K562 (cell line): ENCODE results near the gene EPHA2. TPM values are rescaled to one million over a fixed set of nuclear protein-coding genes. Genes with fewer than 3 reads are reported as not detected.

Experiments
- ATAC-seq: fragments of 200-7000 bp; cut with Tn5 transposase; 3 replicates; pipeline ENCODE4 v1.9.1; 2020; ENCODE audit warnings: moderate library complexity
- BruUV-seq: library from RNA; stranded (reverse); fragments of 400-500 nt; replicated peaks from 2 replicates; lab custom pipeline; 2021; lab: Mats Ljungman, UMichigan
- CTCF ChIA-PET: fragments of 300-600 bp; formaldehyde crosslinking; extraction: SDS; loops from one replicate; lab custom pipeline; 2021; ENCODE audit warnings: low intra/inter-chr PET ratio; lab: Yijun Ruan, JAX
- POLR2A ChIA-PET: fragments of 300-600, 350-650 bp; sonication (Branson Sonifier 250); formaldehyde crosslinking; extraction: SDS; loops from one replicate; lab custom pipeline; 2021; ENCODE audit warnings: antibody characterized with exemption, inconsistent platforms; lab: Yijun Ruan, JAX
- DNase-seq, 4 experiments: peaks; one replicate each; pipeline versions ENCODE4 v3.0.0 to v3.0.0-alpha.2; 2011 to 2018; ENCODE audit warnings: low spot score in 3 of 4, mixed read lengths in 3 of 4; ENCODE audit errors: extremely low read depth in 1 of 4
- FAIRE-seq: peaks from 2 replicates; lab custom pipeline; 2011; peaks lifted over from hg19 to GRCh38; lab: Jason Lieb, UNC
- H2AFZ ChIP-seq: 2 replicates; pipeline ENCODE4 v1.6.0; 2011; ENCODE audit warnings: low read depth, low read length, control low read depth, inconsistent platforms
- H3K27ac ChIP-seq: fragments of 200-600 bp; 3 replicates; pipeline ENCODE4 v1.8.0; 2011; ENCODE audit warnings: low read depth, mild to moderate bottlenecking, control low read depth, inconsistent platforms, low read length, moderate library complexity, mixed read lengths; ENCODE audit errors: extremely low read depth
- H3K27me3 ChIP-seq, 2 experiments: fragments of 300-600 bp in 1 of 2; 2 replicates in 1 of 2; 3 replicates in 1 of 2; pipeline versions ENCODE4 v1.6.0 to v1.8.0; 2011; ENCODE audit warnings: inconsistent platforms in 2 of 2, low read length in 2 of 2, mild to moderate bottlenecking in 1 of 2, mixed read lengths in 1 of 2, moderate library complexity in 1 of 2; ENCODE audit not compliant: control insufficient read depth in 2 of 2, insufficient read depth in 2 of 2
- H3K36me3 ChIP-seq: fragments of 300-600 bp; 3 replicates; pipeline ENCODE4 v1.8.0; 2011; ENCODE audit warnings: mild to moderate bottlenecking, low read length, inconsistent platforms; ENCODE audit not compliant: control insufficient read depth, insufficient read depth
- H3K4me1 ChIP-seq, 2 experiments: fragments of 200-600 bp in 1 of 2; replicated peaks in 1 of 2; 2 replicates in 1 of 2; 3 replicates in 1 of 2; pipeline versions ENCODE4 v1.5.1 to v1.8.0; 2011; ENCODE audit warnings: inconsistent platforms in 2 of 2, low read length in 2 of 2, mild to moderate bottlenecking in 1 of 2, mixed read lengths in 1 of 2, moderate library complexity in 1 of 2; ENCODE audit not compliant: control insufficient read depth in 2 of 2, insufficient read depth in 2 of 2
- H3K4me2 ChIP-seq: 2 replicates; pipeline ENCODE4 v1.6.1; 2011; ENCODE audit warnings: low read length, control low read depth, inconsistent platforms, mixed read lengths; ENCODE audit not compliant: insufficient read depth
- H3K4me3 ChIP-seq: fragments of 200-600 bp; sonication (generic), shearing (Covaris generic); 2 replicates; pipeline ENCODE4 v1.5.1; 2016; ENCODE audit warnings: control low read depth, inconsistent platforms
- H3K79me2 ChIP-seq: fragments of 200-600 bp; 3 replicates; pipeline ENCODE4 v1.8.0; 2011; ENCODE audit warnings: low read length, inconsistent platforms; ENCODE audit not compliant: control insufficient read depth, insufficient read depth
- H3K9ac ChIP-seq, 2 experiments: 2 replicates each; pipeline versions ENCODE4 v1.6.0 to v1.6.1; 2011; ENCODE audit warnings: low read depth in 2 of 2, low read length in 2 of 2, control low read depth in 1 of 2, inconsistent platforms in 1 of 2, mild to moderate bottlenecking in 1 of 2, mixed read lengths in 1 of 2; ENCODE audit not compliant: insufficient read depth in 1 of 2
- H3K9me1 ChIP-seq: one replicate; pipeline ENCODE4 v1.6.0; 2011; ENCODE audit warnings: inconsistent platforms, mild to moderate bottlenecking, low read length, moderate library complexity; ENCODE audit not compliant: control insufficient read depth, insufficient read depth
- H3K9me3 ChIP-seq: replicated peaks from 2 replicates; pipeline ENCODE4 v1.5.1; 2011; ENCODE audit warnings: low read depth, low read length, inconsistent platforms; ENCODE audit not compliant: control insufficient read depth, insufficient read depth
- H4K20me1 ChIP-seq: replicated peaks from 2 replicates; pipeline ENCODE4 v1.6.1; 2011; ENCODE audit warnings: low read length, inconsistent platforms, mixed read lengths; ENCODE audit not compliant: control insufficient read depth, insufficient read depth
- BRD9 ChIP-seq: fragments of 450-650 bp; IDR thresholded peaks from 2 replicates; pipeline ENCODE4 v1.6.1; 2018; ENCODE audit warnings: low read depth; ENCODE audit not compliant: partially characterized antibody
- DPF2 ChIP-seq: fragments of 450-650 bp; IDR thresholded peaks from 2 replicates; pipeline ENCODE4 v1.6.1; 2016
- EP300 ChIP-seq: IDR thresholded peaks from 2 replicates; pipeline ENCODE4 v1.6.1; 2012; ENCODE audit warnings: low read length, improper control_type of control experiment
- ETV1 ChIP-seq: fragments of 450-650 bp; conservative IDR thresholded peaks from 2 replicates; pipeline ENCODE4 v1.6.1; 2016; ENCODE audit warnings: missing genetic modification characterization, control low read depth, low read depth, missing compliant biosample characterization
- MLLT1 ChIP-seq, 2 experiments: fragments of 450-650 bp; IDR thresholded peaks; 2 replicates each; pipeline ENCODE4 v1.6.1; 2016
- POLR2AphosphoS5 ChIP-seq: IDR thresholded peaks from 2 replicates; pipeline ENCODE4 v1.6.1; 2011; ENCODE audit warnings: mild to moderate bottlenecking, low read depth, low read length, moderate library complexity; ENCODE audit not compliant: control insufficient read depth, insufficient read depth
- POLR2B ChIP-seq: fragments of 450-650 bp; IDR thresholded peaks from 2 replicates; pipeline ENCODE4 v1.6.1; 2018; ENCODE audit warnings: low read depth; ENCODE audit not compliant: partially characterized antibody
- RCOR1 ChIP-seq, 2 experiments: IDR thresholded peaks; 2 replicates each; pipeline ENCODE4 v1.6.1; 2012; ENCODE audit warnings: low read depth in 2 of 2, low read length in 2 of 2, borderline replicate concordance in 1 of 2, improper control_type of control experiment in 1 of 2
- SAFB ChIP-seq: fragments of 200-400 bp; formaldehyde crosslinking; IDR thresholded peaks from 2 replicates; pipeline ENCODE4 v1.6.1; 2017; ENCODE audit warnings: low read depth, low read length, borderline replicate concordance
- SUPT5H ChIP-seq: fragments of 450-650 bp; IDR thresholded peaks from 2 replicates; pipeline ENCODE4 v1.6.1; 2016
- TBP ChIP-seq: optimal IDR thresholded peaks from 2 replicates; pipeline ENCODE3; 2011; ENCODE audit warnings: low read depth, low read length, improper control_type of control experiment
- TFAP4 ChIP-seq: sonication (generic); formaldehyde crosslinking; IDR thresholded peaks from 2 replicates; pipeline ENCODE4 v1.8.0; 2022; ENCODE audit warnings: missing genetic modification reagents, mild to moderate bottlenecking, moderate library complexity, borderline replicate concordance
- VEZF1 ChIP-seq: fragments of 200-800 bp; sonication (Bioruptor generic); IDR thresholded peaks from 2 replicates; pipeline ENCODE4 v1.6.1; 2017; ENCODE audit warnings: missing genetic modification characterization, missing compliant biosample characterization
- ZNF175 ChIP-seq: fragments of 200-800 bp; sonication (Bioruptor generic); IDR thresholded peaks from 2 replicates; pipeline ENCODE4 v1.6.1; 2016; ENCODE audit warnings: low read depth, mild to moderate bottlenecking, missing genetic modification characterization, missing compliant biosample characterization
- ZNF445 ChIP-seq: fragments of 250-450 bp; sonication (Bioruptor Pico); IDR thresholded peaks from 2 replicates; pipeline ENCODE4 v1.4.0; 2020; ENCODE audit warnings: low read depth, mild to moderate bottlenecking, moderate library complexity
- ZNF785 ChIP-seq: fragments of 250-450 bp; sonication (Bioruptor Pico); IDR thresholded peaks from 2 replicates; pipeline ENCODE4 v1.4.0; 2020; ENCODE audit warnings: mild to moderate bottlenecking
- WGBS: fragments of 100-300 bp; shearing (Covaris generic); methylation state at CpG from one replicate; pipeline ENCODE4 v1.1.6; 2016; ENCODE audit warnings: low coverage, mixed read lengths; ENCODE audit not compliant: insufficient coverage; ENCODE audit errors: missing lambda C conversion rate; 5-methylcytosine and 5-hydroxymethylcytosine counted together
- in situ Hi-C: fragments of 300-500 bp; cut with MboI; formaldehyde crosslinking; loops from 4 replicates; pipeline ENCODE4 v1.15.0; 2018; ENCODE audit warnings: inconsistent platforms, mixed read lengths
- intact Hi-C: fragments of 100-400 bp; cut with micrococcal nuclease; formaldehyde crosslinking; loops from 2 replicates; pipeline ENCODE4 v1.14.2; 2022
- polyA plus RNA-seq, 8 experiments: library from polyadenylated mRNA; depleted of rRNA in 4 of 8; stranded (reverse) in 5 of 8; unstranded in 3 of 8; fragments of >200 nt; fragmentation: Nextera tagmentation in 2 of 8; fragmentation: Illumina TruSeq in 1 of 8; extraction: Ambion mirVana in 2 of 8; extraction: Trizol in 1 of 8; gene quantifications; 2 replicates each; pipeline versions ENCODE4 v1.2.1 to v1.2.3, GENCODE V29; 2011 to 2014; ENCODE audit warnings: inconsistent platforms in 1 of 8, missing spikeins in 1 of 8
- total RNA-seq, 7 experiments: library from RNA; depleted of rRNA in 6 of 7; stranded (reverse); fragments of >200 nt in 6 of 7; fragmentation: Illumina TruSeq in 2 of 7; extraction: Trizol in 2 of 7; gene quantifications; 2 replicates each; pipeline versions ENCODE4 v1.2.1 to v1.2.3, GENCODE V29; 2011 to 2021; ENCODE audit warnings: low replicate concordance in 1 of 7

Gene EPHA2
- total and polyA plus RNA-seq, 9 of the 15 experiments (the other 6 are each of a cell fraction or from before 2014, with no cell fraction given), result 0.04 to 0.40 (median 0.07) TPM; not detected in 4

- TF ChIP-seq MLLT1 (IDR thresholded peaks at IDR 0.05) (0 out of 4 replicates have a peak, but pooled peaks of 1 of the 2 experiments have one; percentile 28), BRD9 (peak; percentile 44)
Observed at GRCh38 chr1:16163608-16164212, 7.8 kb upstream of the EPHA2 start (continued).

GRCh38 chr1:16162163-16162822 lies 6.4 kb upstream of the EPHA2 start:
- POLR2A ChIA-PET, result interaction anchor here (0.6 to 5.5 kb wide), 10 partner anchors 8 to 207 kb away, joined by 3 to 38 read pairs (median 3); no protein-coding TSS in a partner anchor
- intact Hi-C loops, result no loop called here
- peak; percentile 95 for ATAC-seq
- CTCF ChIA-PET, result no interaction called here
- in situ Hi-C loops, result no loop called here
- peak overlapping the region; percentile 54 to 83 for H3K9ac ChIP-seq
- H3K79me2 ChIP-seq, result no peaks in the 10 kb centered on the region
- no peaks in the 10 kb centered on the region for H3K9me3 ChIP-seq
- peak; percentile 70 for FAIRE-seq
- H3K27ac ChIP-seq, result peak overlapping the region; percentile 38
- H2AFZ ChIP-seq, result peak overlapping the region; percentile 98
- H3K27me3 ChIP-seq, result no peaks in the 10 kb centered on the region
- no peaks in the 10 kb centered on the region for H3K36me3 ChIP-seq
- 13% methylated on average over 32 of the region's 32 CpGs for WGBS
- no peaks in the 10 kb centered on the region for H4K20me1 ChIP-seq
- peak overlapping the region; percentile 10 for H3K4me3 ChIP-seq
- H3K9me1 ChIP-seq, result no peaks in the 10 kb centered on the region
- peak overlapping the region; percentile 68 for H3K4me2 ChIP-seq
- DNase-seq, result peak; percentile 93 to 96 (median 94)
- BruUV-seq, result no TSS peak
- peaks cover 27 to 41% of the 10 kb centered on the region in 2 experiments for H3K4me1 ChIP-seq
- TF ChIP-seq POLR2B (peak; percentile 42), ZNF785 (no peak), VEZF1 (0 out of 2 replicates have a peak, but pooled peaks have one; percentile 1), SAFB (no peak), ZNF175 (CRISPR knock-in tag) (0 out of 2 replicates have a peak, but pooled peaks have one; percentile 57), EP300 (peak; percentile 35; the same call in 1 of the 2 replicates), POLR2AphosphoS5 (0 out of 2 replicates have a peak, but pooled peaks have one; percentile 30), ETV1 (tag) (no peak; the same call in 1 of the 2 replicates), DPF2 (peak; percentile 52), RCOR1 (IDR thresholded peaks at IDR 0.05; ENCODE audit: borderline replicate concordance in 1 of 2, low read depth in 2 of 2, low read length in 2 of 2) (no peak), SUPT5H (peak; percentile 48; the same call in 1 of the 2 replicates), TFAP4 (CRISPR knock-in tag) (0 out of 2 replicates have a peak, but pooled peaks have one; percentile 51), TBP (peak; percentile 29), ZNF445 (CRISPR knock-in tag) (no peak)
